Cardiac muscle cell (in vitro differentiated cells and primary cell): ENCODE measurements around the gene SELENOK. TPM values are rescaled to one million over a fixed set of nuclear protein-coding genes. Genes with fewer than 3 reads are reported as not detected.

Experiments used
- DNase-seq, 2 donors: peaks; one replicate each; pipeline versions ENCODE4 v3.0.0 to v3.0.0-alpha.2; 2010 to 2017; ENCODE audit warnings: low read depth in 1 of 2, low spot score in 1 of 2
- H3K27ac ChIP-seq: fragments of 200-600 bp; sonication (generic); 2 replicates; pipeline ENCODE4 v1.5.1; 2016
- H3K27me3 ChIP-seq: fragments of 200-600 bp; sonication (generic); 2 replicates; pipeline ENCODE4 v1.6.0; 2016; ENCODE audit warnings: control low read depth
- H3K36me3 ChIP-seq: fragments of 200-600 bp; sonication (generic); 2 replicates; pipeline ENCODE4 v1.5.1; 2016; ENCODE audit warnings: control low read depth
- H3K4me1 ChIP-seq: fragments of 200-600 bp; sonication (generic); 2 replicates; pipeline ENCODE4 v1.8.1; 2017; ENCODE audit warnings: low read depth, mild to moderate bottlenecking, mixed run types
- H3K4me3 ChIP-seq: fragments of 200-600 bp; sonication (generic); 2 replicates; pipeline ENCODE4 v1.5.1; 2016; ENCODE audit warnings: mild to moderate bottlenecking
- H3K9me3 ChIP-seq: fragments of 200-600 bp; sonication (generic); 2 replicates; pipeline ENCODE4 v1.5.1; 2017; ENCODE audit warnings: low read depth, mild to moderate bottlenecking, control low read depth
- CTCF ChIP-seq: IDR thresholded peaks from 2 replicates; pipeline ENCODE4 v1.5.1; 2012; ENCODE audit warnings: low read depth, mild to moderate bottlenecking, low read length
- polyA plus RNA-seq: library from polyadenylated mRNA; unstranded; fragments of >200 nt; fragmentation: Nextera tagmentation; extraction: Ambion mirVana; gene quantifications from 2 replicates; pipeline ENCODE4 v1.2.1, GENCODE V29; 2016
- total RNA-seq: library from RNA; depleted of rRNA; stranded (reverse); fragments of >200 nt; gene quantifications from 2 replicates; pipeline ENCODE4 v1.2.3, GENCODE V29; 2016

Gene SELENOK
- total and polyA plus RNA-seq, 2 experiments from 2014 or later, result 77.8 to 227 TPM

- peaks cover 52% of the 10 kb centered on the region for H3K36me3 ChIP-seq
Observed at GRCh38 chr3:53883008-53883407, 8.7 kb downstream of the SELENOK start.

GRCh38 chr3:53881691-53882593, 9.7 kb downstream of the SELENOK start, which contains the start of gene ACTR8:
Gene ACTR8 (minus strand): TSS chr3:53882152. CDS start chr3:53882101, 51 bp downstream.
- Histone ChIP-seq H3K27ac (peak within 1 kb of the TSS; percentile 86), H3K4me1 (peaks cover 12% of the 10 kb centered on the region), H3K4me3 (peak within 1 kb of the TSS; percentile 49), H3K36me3 (peaks cover 52% of the 10 kb centered on the region), H3K27me3 (no peaks in the 10 kb centered on the region), H3K9me3 (no peaks in the 10 kb centered on the region)
- TF ChIP-seq CTCF, result no peak
- DNase-seq, result peak; percentile 92 to 94

More at GRCh38 chr3:53883008-53883407, 8.7 kb downstream of the SELENOK start:
- Histone ChIP-seq H3K27me3 (no peaks in the 10 kb centered on the region), H3K4me1 (peaks cover 12% of the 10 kb centered on the region), H3K9me3 (no peaks in the 10 kb centered on the region), H3K27ac (peak overlapping the region; percentile 1), H3K4me3 (no peak overlapping the region)
- no peak for TF ChIP-seq CTCF
- DNase-seq, result no peak

- H3K36me3 ChIP-seq, result peaks cover 56% of the 10 kb centered on the region
- no peaks in the 10 kb centered on the region for H3K9me3 ChIP-seq
- peak; percentile 45 to 58 for DNase-seq
- TF ChIP-seq CTCF, result no peak
- H3K4me3 ChIP-seq, result peak overlapping the region; percentile 49
- H3K27me3 ChIP-seq, result no peaks in the 10 kb centered on the region
- peaks cover 12% of the 10 kb centered on the region for H3K4me1 ChIP-seq
- H3K27ac ChIP-seq, result peak overlapping the region; percentile 86
Observed at GRCh38 chr3:53880396-53881345, 11.0 kb downstream of the SELENOK start.

- no peaks in the 10 kb centered on the region for H3K27me3 ChIP-seq
- no peak overlapping the region for H3K4me3 ChIP-seq
- H3K4me1 ChIP-seq, result no peaks in the 10 kb centered on the region
- DNase-seq, result no peak
- no peaks in the 10 kb centered on the region for H3K9me3 ChIP-seq
- no peak for TF ChIP-seq CTCF
- peaks cover 32% of the 10 kb centered on the region for H3K36me3 ChIP-seq
- H3K27ac ChIP-seq, result no peak overlapping the region
Observed at GRCh38 chr3:53865732-53866499, 25.7 kb downstream of the SELENOK start.

GRCh38 chr3:53863145-53863544, 28.5 kb downstream of the SELENOK start:
- Histone ChIP-seq H3K36me3 (peaks cover 29% of the 10 kb centered on the region), H3K4me3 (no peak overlapping the region), H3K27ac (no peak overlapping the region), H3K4me1 (no peaks in the 10 kb centered on the region), H3K9me3 (no peaks in the 10 kb centered on the region), H3K27me3 (no peaks in the 10 kb centered on the region)
- no peak for TF ChIP-seq CTCF
- no peak for DNase-seq
